GM12878 (cell line): ENCODE measurements around the gene C1orf146. TPM values are rescaled to one million over a fixed set of nuclear protein-coding genes. Genes with fewer than 3 reads are reported as not detected.

Experiments
- ATAC-seq: fragments of 200-7000 bp; cut with Tn5 transposase; 3 replicates; pipeline ENCODE4 v1.9.1; 2020; ENCODE audit warnings: mild to moderate bottlenecking, moderate library complexity
- BruUV-seq: library from RNA; stranded (reverse); fragments of 400-500 nt; replicated peaks from 2 replicates; lab custom pipeline; 2021; lab: Mats Ljungman, UMichigan
- CTCF ChIA-PET: fragments of 300-600 bp; sonication (Branson Sonifier 250); formaldehyde crosslinking; extraction: SDS; loops from one replicate; lab custom pipeline; 2021; ENCODE audit warnings: inconsistent platforms; lab: Yijun Ruan, JAX
- POLR2A ChIA-PET: fragments of 350-600 bp; formaldehyde crosslinking; extraction: SDS; loops from one replicate; lab custom pipeline; 2021; ENCODE audit warnings: inconsistent platforms; lab: Charles Lee
- RAD21 ChIA-PET: fragments of 300-600 bp; sonication (Branson Sonifier 250); formaldehyde crosslinking; loops from one replicate; lab custom pipeline; 2023; ENCODE audit warnings: antibody characterized with exemption; ENCODE audit not compliant: unreplicated experiment; lab: Charles Lee
- SMC1A ChIA-PET: fragments of 300-600 bp; sonication (Branson Sonifier 250); formaldehyde crosslinking; loops from one replicate; lab custom pipeline; 2023; ENCODE audit not compliant: unreplicated experiment, uncharacterized antibody; lab: Charles Lee
- DNase-seq: peaks from one replicate; pipeline ENCODE4 v3.0.0-alpha.2; 2011; ENCODE audit warnings: low read depth, low spot score
- FAIRE-seq: peaks from 3 replicates; lab custom pipeline; 2011; peaks lifted over from hg19 to GRCh38; lab: Jason Lieb, UNC
- H2AFZ ChIP-seq: 2 replicates; pipeline ENCODE4 v1.6.0; 2011; ENCODE audit warnings: low read depth, low read length, control low read depth; ENCODE audit not compliant: control insufficient read depth
- H3K27ac ChIP-seq: 2 replicates; pipeline ENCODE4 v1.5.1; 2011; ENCODE audit warnings: control low read depth; ENCODE audit not compliant: control insufficient read depth, insufficient read depth
- H3K27me3 ChIP-seq, 2 experiments: replicated peaks in 1 of 2; 2 replicates each; pipeline versions ENCODE4 v1.6.0 to v1.6.1; 2011; ENCODE audit warnings: low read length in 1 of 2; ENCODE audit not compliant: control insufficient read depth in 2 of 2, insufficient read depth in 2 of 2
- H3K36me3 ChIP-seq, 2 experiments: 2 replicates each; pipeline ENCODE4 v1.5.1; 2011; ENCODE audit warnings: low read length in 1 of 2; ENCODE audit not compliant: control insufficient read depth in 2 of 2, insufficient read depth in 2 of 2
- H3K4me1 ChIP-seq: 2 replicates; pipeline ENCODE4 v1.6.1; 2011; ENCODE audit warnings: mild to moderate bottlenecking, low read length, moderate library complexity, mixed read lengths; ENCODE audit not compliant: control insufficient read depth, insufficient read depth
- H3K4me2 ChIP-seq: 2 replicates; pipeline ENCODE4 v1.6.0; 2011; ENCODE audit warnings: control low read depth; ENCODE audit not compliant: control insufficient read depth, insufficient read depth
- H3K4me3 ChIP-seq: fragments of 200-600 bp; sonication (generic); 2 replicates; pipeline ENCODE4 v1.5.1; 2016
- H3K79me2 ChIP-seq: 2 replicates; pipeline ENCODE4 v1.6.0; 2011; ENCODE audit warnings: low read length; ENCODE audit not compliant: control insufficient read depth, insufficient read depth
- H3K9ac ChIP-seq: 2 replicates; pipeline ENCODE4 v1.8.0; 2011; ENCODE audit warnings: low read length, control low read depth, mixed read lengths; ENCODE audit not compliant: control insufficient read depth, insufficient read depth
- H3K9me3 ChIP-seq: replicated peaks from 3 replicates; pipeline ENCODE4 v1.5.1; 2011; ENCODE audit warnings: mild to moderate bottlenecking, low read length; ENCODE audit not compliant: control insufficient read depth, insufficient read depth
- H4K20me1 ChIP-seq: 2 replicates; pipeline ENCODE4 v1.6.0; 2011; ENCODE audit not compliant: control insufficient read depth, insufficient read depth
- MEF2A ChIP-seq: IDR thresholded peaks from 2 replicates; pipeline ENCODE4 v1.6.1; 2011; ENCODE audit warnings: low read depth, mild to moderate bottlenecking, low read length, moderate library complexity; ENCODE audit not compliant: insufficient read depth
- NFYA ChIP-seq: IDR thresholded peaks from 2 replicates; pipeline ENCODE4 v1.6.1; 2011; ENCODE audit warnings: low read depth, mild to moderate bottlenecking, low read length, improper control_type of control experiment, borderline replicate concordance
- POLR2AphosphoS5 ChIP-seq: IDR thresholded peaks from 2 replicates; pipeline ENCODE4 v1.6.1; 2011; ENCODE audit warnings: mild to moderate bottlenecking, low read length, inconsistent platforms
- SMAD1 ChIP-seq: fragments of 450-650 bp; IDR thresholded peaks from 2 replicates; pipeline ENCODE4 v1.6.1; 2018; ENCODE audit warnings: mild to moderate bottlenecking, low read depth; ENCODE audit not compliant: partially characterized antibody
- SUZ12 ChIP-seq: fragments of 200-600 bp; sonication (generic); IDR thresholded peaks from one replicate; pipeline ENCODE4 v1.6.1; 2018; ENCODE audit warnings: antibody characterized with exemption, mild to moderate bottlenecking; ENCODE audit not compliant: unreplicated experiment
- TAF1 ChIP-seq: IDR thresholded peaks from 2 replicates; pipeline ENCODE4 v1.6.1; 2011; ENCODE audit warnings: mild to moderate bottlenecking, low read depth, low read length, borderline replicate concordance
- USF1 ChIP-seq: IDR thresholded peaks from 2 replicates; pipeline ENCODE4 v1.6.1; 2011; ENCODE audit warnings: borderline replicate concordance, low read depth, mild to moderate bottlenecking, moderate library complexity, mixed read lengths, low read length; ENCODE audit not compliant: insufficient read depth; ENCODE audit errors: extremely low read length
- ZNF274 ChIP-seq: IDR thresholded peaks from one replicate; pipeline ENCODE4 v1.8.0; 2011; ENCODE audit not compliant: insufficient read length, insufficient read depth
- ZNF592 ChIP-seq: fragments of 450-650 bp; IDR thresholded peaks from 2 replicates; pipeline ENCODE4 v1.6.1; 2017; ENCODE audit warnings: mild to moderate bottlenecking, moderate library complexity
- WGBS: methylation state at CpG from one replicate; pipeline ENCODE4 v1.1.6; 2016; ENCODE audit warnings: low lambda C conversion rate; ENCODE audit not compliant: insufficient replicate concordance, insufficient coverage; ENCODE audit errors: missing lambda C conversion rate; 5-methylcytosine and 5-hydroxymethylcytosine counted together
- in situ Hi-C: fragments of 300-500 bp; cut with MboI; formaldehyde crosslinking; loops from 9 replicates; pipeline ENCODE4 v1.14.3; 2018; ENCODE audit warnings: mixed read lengths
- intact Hi-C: fragments of 100-400 bp; cut with micrococcal nuclease; formaldehyde crosslinking; loops from one replicate; pipeline ENCODE4 v1.14.2; 2022; ENCODE audit not compliant: unreplicated experiment
- polyA plus RNA-seq, 11 experiments: library from polyadenylated mRNA; depleted of rRNA in 4 of 11; unstranded in 6 of 11; stranded (reverse) in 5 of 11; fragments of >200 nt; fragmentation: Nextera tagmentation in 4 of 11; fragmentation: Illumina TruSeq in 1 of 11; extraction: Ambion mirVana in 4 of 11; extraction: Trizol in 1 of 11; gene quantifications; 1 replicate in 1 of 11; 2 replicates in 10 of 11; pipeline versions ENCODE4 v1.2.1 to v1.2.3, GENCODE V29; 2011 to 2016; ENCODE audit warnings: inconsistent platforms in 2 of 11, missing spikeins in 2 of 11, low read depth in 1 of 11
- total RNA-seq, 4 experiments: library from RNA; depleted of rRNA in 3 of 4; stranded (reverse); fragments of >200 nt in 3 of 4; fragmentation: Illumina TruSeq in 1 of 4; extraction: Trizol in 1 of 4; gene quantifications; 2 replicates each; pipeline versions ENCODE4 v1.2.1 to v1.2.3, GENCODE V29; 2013 to 2021

C1orf146 gene
- total and polyA plus RNA-seq, 10 of the 15 experiments (the other 5 are each of a cell fraction or from before 2014, with no cell fraction given) = not detected

GRCh38 chr1:92211166-92211565 lies 6.5 kb upstream of the C1orf146 start (continued):
- TF ChIP-seq USF1 = no peak
- TF ChIP-seq NFYA = no peak
- TF ChIP-seq ZNF274 = no peak
- TF ChIP-seq SMAD1 = no peak
- TF ChIP-seq MEF2A = no peak
- TF ChIP-seq TAF1 = no peak
- TF ChIP-seq ZNF592 = no peak

- no peaks in the 10 kb centered on the region for H3K4me1 ChIP-seq
- no peaks in the 10 kb centered on the region for H3K79me2 ChIP-seq
- no peaks in the 10 kb centered on the region for H4K20me1 ChIP-seq
- TF ChIP-seq POLR2AphosphoS5 = no peak
- no peak for TF ChIP-seq SUZ12
- no peaks in the 10 kb centered on the region for H3K9me3 ChIP-seq
- no peak for FAIRE-seq
- H3K27me3 ChIP-seq = no peaks in the 10 kb centered on the region
- ATAC-seq = no peak
- SMC1A ChIA-PET = no interaction called here
- no peak for DNase-seq
- in situ Hi-C loops = no loop called here
- POLR2A ChIA-PET = no interaction called here
- H3K36me3 ChIP-seq = no peaks in the 10 kb centered on the region
- intact Hi-C loops = no loop called here
- H3K9ac ChIP-seq = no peak overlapping the region
- BruUV-seq = no TSS peak
- no peak overlapping the region for H2AFZ ChIP-seq
- CTCF ChIA-PET = no interaction called here
- RAD21 ChIA-PET = no interaction called here
- H3K27ac ChIP-seq = no peak overlapping the region
- H3K4me3 ChIP-seq = no peak overlapping the region
- WGBS = 28% methylated on average over 7 of the region's 14 CpGs
- no peak overlapping the region for H3K4me2 ChIP-seq
Observed at GRCh38 chr1:92218559-92218958, 844 bp downstream of the C1orf146 start.
